Kidney epithelial cell (primary cell): ENCODE results near the gene SETD5. TPM values are rescaled to one million over a fixed set of nuclear protein-coding genes. Genes with fewer than 3 reads are reported as not detected.

Experiments used
- DNase-seq: peaks from one replicate; pipeline ENCODE4 v3.0.0-alpha.2; 2010; ENCODE audit warnings: low read depth
- H3K27me3 ChIP-seq: 2 replicates; pipeline ENCODE4 v1.6.0; 2011; ENCODE audit warnings: low read length; ENCODE audit not compliant: control insufficient read depth, insufficient read depth
- H3K36me3 ChIP-seq: 2 replicates; pipeline ENCODE4 v1.5.1; 2011; ENCODE audit warnings: low read length; ENCODE audit not compliant: control insufficient read depth, insufficient read depth
- H3K4me3 ChIP-seq: 2 replicates; pipeline ENCODE4 v1.5.1; 2011; ENCODE audit warnings: low read depth, mild to moderate bottlenecking, control low read depth, low read length
- total RNA-seq: library from RNA; depleted of rRNA; stranded (reverse); fragments of >200 nt; gene quantifications from 2 replicates; pipeline ENCODE4 v1.2.3, GENCODE V29; 2015
- TF ChIP-seq, protein P1 (sequence below): IDR thresholded peaks from 2 replicates; pipeline ENCODE4 v1.5.1; 2011; ENCODE audit warnings: mild to moderate bottlenecking, moderate library complexity, low read length, control low read depth, inconsistent platforms; ENCODE audit not compliant: insufficient read depth, poor library complexity, severe bottlenecking

The SETD5 gene
- total RNA-seq, 1 donor from 2014 or later = 49.1 TPM

- Histone ChIP-seq H3K36me3 (peaks cover 8% of the 10 kb centered on the region), H3K27me3 (no peaks in the 10 kb centered on the region), H3K4me3 (no peak overlapping the region)
- TF ChIP-seq, protein P1, sequence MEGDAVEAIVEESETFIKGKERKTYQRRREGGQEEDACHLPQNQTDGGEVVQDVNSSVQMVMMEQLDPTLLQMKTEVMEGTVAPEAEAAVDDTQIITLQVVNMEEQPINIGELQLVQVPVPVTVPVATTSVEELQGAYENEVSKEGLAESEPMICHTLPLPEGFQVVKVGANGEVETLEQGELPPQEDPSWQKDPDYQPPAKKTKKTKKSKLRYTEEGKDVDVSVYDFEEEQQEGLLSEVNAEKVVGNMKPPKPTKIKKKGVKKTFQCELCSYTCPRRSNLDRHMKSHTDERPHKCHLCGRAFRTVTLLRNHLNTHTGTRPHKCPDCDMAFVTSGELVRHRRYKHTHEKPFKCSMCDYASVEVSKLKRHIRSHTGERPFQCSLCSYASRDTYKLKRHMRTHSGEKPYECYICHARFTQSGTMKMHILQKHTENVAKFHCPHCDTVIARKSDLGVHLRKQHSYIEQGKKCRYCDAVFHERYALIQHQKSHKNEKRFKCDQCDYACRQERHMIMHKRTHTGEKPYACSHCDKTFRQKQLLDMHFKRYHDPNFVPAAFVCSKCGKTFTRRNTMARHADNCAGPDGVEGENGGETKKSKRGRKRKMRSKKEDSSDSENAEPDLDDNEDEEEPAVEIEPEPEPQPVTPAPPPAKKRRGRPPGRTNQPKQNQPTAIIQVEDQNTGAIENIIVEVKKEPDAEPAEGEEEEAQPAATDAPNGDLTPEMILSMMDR = no peak
- no peak for DNase-seq
Observed at GRCh38 chr3:9430733-9431132, 33.3 kb downstream of the SETD5 start.

DNA sequence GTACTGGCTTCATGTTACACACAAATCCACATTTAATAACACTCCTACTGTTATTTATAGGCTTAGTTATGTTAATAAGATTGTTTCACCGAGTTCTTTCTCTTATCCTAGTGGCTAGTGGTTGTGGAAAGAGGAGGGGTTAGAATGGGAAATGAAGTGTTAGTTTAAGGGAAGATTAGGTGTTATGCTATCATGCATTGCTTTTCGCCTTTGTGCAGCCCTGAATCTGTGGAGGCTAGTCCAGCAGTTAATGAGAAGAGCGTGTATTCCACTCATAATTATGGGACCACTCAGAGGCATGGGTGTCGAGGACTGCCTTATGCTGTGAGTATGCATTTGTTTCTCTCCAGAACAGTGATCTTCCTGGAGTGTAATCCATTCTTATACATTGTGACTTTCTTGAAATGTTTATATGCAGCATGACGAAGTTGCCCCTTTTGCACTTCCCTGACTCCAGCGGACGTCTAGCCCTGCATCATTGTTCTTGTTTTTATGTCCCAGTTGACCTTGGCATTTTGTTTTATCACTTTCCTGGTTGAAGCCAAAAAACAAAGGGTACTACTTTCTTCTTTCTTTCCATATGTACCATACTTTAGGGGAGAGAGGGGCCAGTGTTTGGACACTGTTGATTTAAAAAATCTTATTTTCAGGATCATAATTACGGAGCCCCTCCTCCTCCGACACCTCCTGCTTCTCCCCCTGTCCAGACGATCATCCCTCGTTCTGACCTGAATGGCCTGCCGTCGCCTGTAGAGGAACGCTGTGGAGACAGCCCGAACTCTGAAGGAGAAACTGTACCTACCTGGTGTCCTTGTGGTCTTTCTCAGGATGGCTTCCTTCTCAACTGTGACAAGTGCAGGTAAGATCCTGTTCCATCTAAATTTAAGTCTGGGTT is 36.5 kb downstream of the SETD5 start:
- no peak overlapping the region for H3K4me3 ChIP-seq
- H3K27me3 ChIP-seq = no peaks in the 10 kb centered on the region
- no peak for DNase-seq
- H3K36me3 ChIP-seq = peaks cover 6% of the 10 kb centered on the region
- TF ChIP-seq, protein P1 = no peak

GRCh38 chr3:9435316-9435715 is 37.9 kb downstream of the SETD5 start:
- DNase-seq = no peak
- Histone ChIP-seq H3K27me3 (no peaks in the 10 kb centered on the region), H3K36me3 (peaks cover 6% of the 10 kb centered on the region), H3K4me3 (no peak overlapping the region)
- TF ChIP-seq, protein P1 = no peak

GRCh38 chr3:9439331-9439730 is 41.9 kb downstream of the SETD5 start:
- Histone ChIP-seq H3K36me3 (peaks cover 1% of the 10 kb centered on the region), H3K4me3 (no peak overlapping the region), H3K27me3 (no peaks in the 10 kb centered on the region)
- no peak for DNase-seq
- TF ChIP-seq, protein P1 = no peak

DNA sequence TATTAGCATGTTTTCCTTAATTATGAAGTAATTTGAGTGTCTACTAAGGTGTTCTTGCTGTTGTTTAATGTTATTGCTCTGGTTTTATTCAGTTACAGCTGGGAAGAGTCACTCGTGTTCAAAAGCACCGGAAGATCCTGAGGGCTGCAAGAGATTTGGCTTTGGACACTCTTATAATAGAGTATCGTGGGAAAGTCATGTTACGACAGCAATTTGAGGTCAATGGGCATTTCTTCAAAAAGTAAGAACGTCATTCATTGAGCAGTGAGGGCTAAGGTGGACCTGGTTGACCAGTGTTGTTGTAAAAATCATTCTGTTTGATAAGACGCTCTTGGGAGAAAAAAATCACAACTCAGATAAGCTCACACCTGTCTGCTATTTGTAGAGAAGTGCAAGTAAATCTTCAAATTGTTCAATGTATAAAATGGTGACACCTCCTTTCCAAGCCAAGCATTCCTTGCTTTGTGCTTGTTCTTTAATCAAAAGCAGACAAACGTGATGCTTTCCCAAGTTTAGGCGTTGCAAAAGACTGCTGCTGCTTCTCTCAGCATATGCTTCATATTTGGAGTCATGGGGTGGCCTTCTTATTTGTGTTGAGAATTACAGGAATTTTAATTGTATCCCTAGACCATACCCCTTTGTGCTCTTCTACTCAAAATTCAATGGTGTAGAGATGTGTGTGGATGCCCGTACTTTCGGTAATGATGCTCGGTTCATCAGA is 44.2 kb downstream of the SETD5 start:
- no peak overlapping the region for H3K4me3 ChIP-seq
- H3K36me3 ChIP-seq = peaks cover 1% of the 10 kb centered on the region
- no peaks in the 10 kb centered on the region for H3K27me3 ChIP-seq
- TF ChIP-seq, protein P1 = no peak
- no peak for DNase-seq
